NCI-H1436 (cell line): Measurements from ENCODE around the gene PTPN20.

ENCODE experiments used
- DNase-seq: peaks from one replicate; lab custom pipeline; 2025; lab: John Stamatoyannopoulos, UW

Gene PTPN20

GRCh38 chr10:47035171-47035818 is 124.1 kb downstream of the PTPN20 start:
- DNase-seq: no peak

GRCh38 chr10:47035819-47036337 is 124.7 kb downstream of the PTPN20 start:
- DNase-seq: no peak

GRCh38 chr10:47036771-47037170 is 125.5 kb downstream of the PTPN20 start:
- DNase-seq: no peak

GRCh38 chr10:47037654-47038425 is 126.6 kb downstream of the PTPN20 start:
- no peak for DNase-seq

- DNase-seq: no peak
These were observed 127.8 kb downstream of the PTPN20 start for GRCh38 chr10:47038881-47039561.

GRCh38 chr10:47039562-47039913 is 128.3 kb downstream of the PTPN20 start:
- DNase-seq: no peak

GRCh38 chr10:47040041-47040491 is 128.8 kb downstream of the PTPN20 start:
- DNase-seq: no peak

- DNase-seq: no peak
These were observed 129.5 kb downstream of the PTPN20 start for GRCh38 chr10:47040681-47041080.

- no peak for DNase-seq
These were observed 130.4 kb downstream of the PTPN20 start for GRCh38 chr10:47041396-47042198.

- DNase-seq: no peak
These were observed 130.9 kb downstream of the PTPN20 start for GRCh38 chr10:47042199-47042473.

- DNase-seq: no peak
These were observed 131.8 kb downstream of the PTPN20 start for GRCh38 chr10:47042780-47043750.

- no peak for DNase-seq
These were observed 132.8 kb downstream of the PTPN20 start for GRCh38 chr10:47043928-47044538.

GRCh38 chr10:47044741-47045140 is 133.5 kb downstream of the PTPN20 start:
- no peak for DNase-seq

GRCh38 chr10:47045331-47045861 is 134.2 kb downstream of the PTPN20 start:
- no peak for DNase-seq

GRCh38 chr10:47046321-47047126 is 135.3 kb downstream of the PTPN20 start:
- DNase-seq: no peak

GRCh38 chr10:47047127-47047504 is 135.9 kb downstream of the PTPN20 start:
- DNase-seq: no peak

GRCh38 chr10:47047577-47048525 is 136.6 kb downstream of the PTPN20 start:
- DNase-seq: peak; percentile 24

GRCh38 chr10:47048526-47048905 is 137.3 kb downstream of the PTPN20 start:
- no peak for DNase-seq
